Muscle of leg (tissue), 11 donors: ENCODE results near the gene DNAJA4. TPM values are rescaled to one million over a fixed set of nuclear protein-coding genes. Genes with fewer than 3 reads are reported as not detected.

Experiments used
- DNase-seq: peaks from one replicate; pipeline ENCODE4 v3.0.0; 2013
- H3K27ac ChIP-seq: one replicate; pipeline ENCODE4 v1.5.1; 2013; ENCODE audit warnings: mild to moderate bottlenecking, low read length, control low read depth
- H3K27me3 ChIP-seq: one replicate; pipeline ENCODE4 v1.6.1; 2013; ENCODE audit warnings: low read length; ENCODE audit not compliant: control insufficient read depth, insufficient read depth
- H3K36me3 ChIP-seq: one replicate; pipeline ENCODE4 v1.6.1; 2013; ENCODE audit warnings: low read length; ENCODE audit not compliant: control insufficient read depth, insufficient read depth
- H3K4me1 ChIP-seq: one replicate; pipeline ENCODE4 v1.6.1; 2013; ENCODE audit warnings: low read length; ENCODE audit not compliant: control insufficient read depth, insufficient read depth
- H3K4me3 ChIP-seq: one replicate; pipeline ENCODE4 v1.5.1; 2013; ENCODE audit warnings: low read length, control low read depth
- H3K9me3 ChIP-seq: replicated peaks from 2 replicates; pipeline ENCODE4 v1.6.1; 2013; ENCODE audit warnings: low read depth, low read length; ENCODE audit not compliant: control insufficient read depth
- WGBS: methylation state at CpG from one replicate; pipeline ENCODE4 v1.1.5; 2013; ENCODE audit warnings: missing lambda C conversion rate; ENCODE audit not compliant: insufficient coverage; 5-methylcytosine and 5-hydroxymethylcytosine counted together
- polyA plus RNA-seq, 8 donors: library from polyadenylated mRNA; unstranded; fragments of 120-200 nt; gene quantifications; one replicate each; pipeline versions ENCODE4 v1.2.1 to v1.2.3, GENCODE V29; 2013; ENCODE audit warnings: inconsistent platforms in 1 of 8, low replicate concordance in 1 of 8; ENCODE audit not compliant: insufficient read length in 8 of 8, insufficient read depth in 1 of 8
- total RNA-seq: library from RNA; stranded (reverse); fragments of 120-200 nt; gene quantifications from one replicate; pipeline ENCODE4 v1.2.4, GENCODE V29; 2013

DNAJA4 gene
- total and polyA plus RNA-seq, 9 donors, result 27.8 to 103 (median 77.8) TPM

- DNase-seq, result no peak
- WGBS, result 72% methylated on average over 13 of the region's 17 CpGs
- no peak overlapping the region for H3K4me3 ChIP-seq
- H3K4me1 ChIP-seq, result peaks cover 24% of the 10 kb centered on the region
- H3K27me3 ChIP-seq, result no peaks in the 10 kb centered on the region
- H3K9me3 ChIP-seq, result no peaks in the 10 kb centered on the region
- no peak overlapping the region for H3K27ac ChIP-seq
- no peaks in the 10 kb centered on the region for H3K36me3 ChIP-seq
Measured at GRCh38 chr15:78321041-78321570, 56.7 kb downstream of the DNAJA4 start.

GRCh38 chr15:78321786-78322185 is 57.4 kb downstream of the DNAJA4 start:
- Histone ChIP-seq H3K27ac (peak overlapping the region; percentile 80), H3K36me3 (no peaks in the 10 kb centered on the region), H3K27me3 (no peaks in the 10 kb centered on the region), H3K9me3 (no peaks in the 10 kb centered on the region), H3K4me1 (peaks cover 24% of the 10 kb centered on the region), H3K4me3 (no peak overlapping the region)
- 60% methylated on average over 3 of the region's 4 CpGs for WGBS
- no peak for DNase-seq

GRCh38 chr15:78322243-78322642 is 57.9 kb downstream of the DNAJA4 start:
- WGBS, result 48% methylated on average over 2 of the region's 15 CpGs
- DNase-seq, result peak; percentile 72
- no peaks in the 10 kb centered on the region for H3K36me3 ChIP-seq
- no peaks in the 10 kb centered on the region for H3K27me3 ChIP-seq
- peak overlapping the region; percentile 80 for H3K27ac ChIP-seq
- H3K9me3 ChIP-seq, result no peaks in the 10 kb centered on the region
- H3K4me1 ChIP-seq, result peaks cover 24% of the 10 kb centered on the region
- H3K4me3 ChIP-seq, result no peak overlapping the region

GRCh38 chr15:78322724-78323521 is 58.6 kb downstream of the DNAJA4 start:
- no peak overlapping the region for H3K4me3 ChIP-seq
- H3K9me3 ChIP-seq, result no peaks in the 10 kb centered on the region
- H3K4me1 ChIP-seq, result peaks cover 24% of the 10 kb centered on the region
- H3K36me3 ChIP-seq, result no peaks in the 10 kb centered on the region
- peak overlapping the region; percentile 80 for H3K27ac ChIP-seq
- no peak for DNase-seq
- H3K27me3 ChIP-seq, result no peaks in the 10 kb centered on the region
- WGBS, result 76% methylated on average over 16 of the region's 19 CpGs

GRCh38 chr15:78323693-78324092 is 59.3 kb downstream of the DNAJA4 start:
- Histone ChIP-seq H3K4me1 (peaks cover 24% of the 10 kb centered on the region), H3K27ac (no peak overlapping the region), H3K27me3 (no peaks in the 10 kb centered on the region), H3K4me3 (no peak overlapping the region), H3K9me3 (no peaks in the 10 kb centered on the region), H3K36me3 (no peaks in the 10 kb centered on the region)
- DNase-seq, result no peak
- 80% methylated on average over 2 of the region's 7 CpGs for WGBS

- Histone ChIP-seq H3K9me3 (no peaks in the 10 kb centered on the region), H3K36me3 (no peaks in the 10 kb centered on the region), H3K27me3 (no peaks in the 10 kb centered on the region), H3K4me1 (peaks cover 24% of the 10 kb centered on the region), H3K27ac (no peak overlapping the region), H3K4me3 (no peak overlapping the region)
- no peak for DNase-seq
- 98% methylated on average over 4 of the region's 5 CpGs for WGBS
Measured at GRCh38 chr15:78324144-78324543, 59.8 kb downstream of the DNAJA4 start.

- H3K4me1 ChIP-seq, result peaks cover 24% of the 10 kb centered on the region
- no peak overlapping the region for H3K4me3 ChIP-seq
- DNase-seq, result no peak
- WGBS, result 67% methylated on average over 4 of the region's 7 CpGs
- no peaks in the 10 kb centered on the region for H3K27me3 ChIP-seq
- H3K9me3 ChIP-seq, result no peaks in the 10 kb centered on the region
- no peak overlapping the region for H3K27ac ChIP-seq
- no peaks in the 10 kb centered on the region for H3K36me3 ChIP-seq
Measured at GRCh38 chr15:78325092-78325843, 60.9 kb downstream of the DNAJA4 start.

- DNase-seq, result no peak
- no peaks in the 10 kb centered on the region for H3K9me3 ChIP-seq
- WGBS, result 23% methylated on average over 1 of the region's 1 CpG
- no peak overlapping the region for H3K27ac ChIP-seq
- H3K4me1 ChIP-seq, result peaks cover 11% of the 10 kb centered on the region
- H3K36me3 ChIP-seq, result no peaks in the 10 kb centered on the region
- no peaks in the 10 kb centered on the region for H3K27me3 ChIP-seq
- no peak overlapping the region for H3K4me3 ChIP-seq
Measured at GRCh38 chr15:78327466-78327865, 63.1 kb downstream of the DNAJA4 start.

GRCh38 chr15:78329625-78330024 is 65.3 kb downstream of the DNAJA4 start:
- H3K9me3 ChIP-seq, result no peaks in the 10 kb centered on the region
- WGBS, result 45% methylated on average over 2 of the region's 4 CpGs
- no peak overlapping the region for H3K27ac ChIP-seq
- no peaks in the 10 kb centered on the region for H3K36me3 ChIP-seq
- no peak overlapping the region for H3K4me3 ChIP-seq
- no peak for DNase-seq
- peaks cover 3% of the 10 kb centered on the region for H3K4me1 ChIP-seq
- peaks cover 4% of the 10 kb centered on the region for H3K27me3 ChIP-seq
